GM12891 (cell line): ENCODE measurements around the gene NADSYN1.

Source experiments
- POLR2A ChIP-seq: IDR thresholded peaks from 2 replicates; pipeline ENCODE4 v1.6.1; 2011; ENCODE audit warnings: low read depth, low read length, control low read depth
- POLR2AphosphoS5 ChIP-seq: IDR thresholded peaks from 2 replicates; pipeline ENCODE4 v1.6.1; 2011; ENCODE audit warnings: low read depth, low read length, control low read depth
- POU2F2 ChIP-seq: IDR thresholded peaks from 2 replicates; pipeline ENCODE4 v1.6.1; 2011; ENCODE audit warnings: low read depth, mild to moderate bottlenecking, control low read depth, low read length, moderate library complexity
- TAF1 ChIP-seq: IDR thresholded peaks from 2 replicates; pipeline ENCODE4 v1.6.1; 2011; ENCODE audit warnings: low read depth, low read length, control low read depth

GRCh38 chr11:71519546-71519945, 66.5 kb downstream of the NADSYN1 start:
- no peak for TF ChIP-seq POLR2AphosphoS5
- no peak for TF ChIP-seq POLR2A
- no peak for TF ChIP-seq POU2F2
- TF ChIP-seq TAF1 = no peak
